Left ventricle myocardium inferior (tissue), 1 donor: ENCODE measurements around the gene GPC5. TPM values are rescaled to one million over a fixed set of nuclear protein-coding genes. Genes with fewer than 3 reads are reported as not detected.
"Not testable (repeated sequence)": the region's sequence is repeated elsewhere in the genome, so short reads cannot be mapped to it uniquely, and the experiment has no call there.

Experiments
- DNase-seq: peaks from one replicate; pipeline ENCODE4 v3.0.0-alpha.2; 2020
- H3K27ac ChIP-seq: fragments of 200-600 bp; replicated peaks from 2 replicates; pipeline ENCODE4 v1.8.0; 2021
- H3K27me3 ChIP-seq: fragments of 200-600 bp; 2 replicates; pipeline ENCODE4 v1.8.0; 2021; ENCODE audit warnings: low read depth
- H3K36me3 ChIP-seq: fragments of 200-600 bp; 2 replicates; pipeline ENCODE4 v1.8.0; 2021
- H3K4me1 ChIP-seq: fragments of 200-600 bp; 2 replicates; pipeline ENCODE4 v1.8.0; 2021
- H3K4me3 ChIP-seq: fragments of 200-600 bp; 2 replicates; pipeline ENCODE4 v1.8.0; 2021; ENCODE audit warnings: mild to moderate bottlenecking, moderate library complexity
- H3K9me3 ChIP-seq: fragments of 200-600 bp; replicated peaks from 2 replicates; pipeline ENCODE4 v1.8.0; 2021
- intact Hi-C: fragments of 100-400 bp; cut with micrococcal nuclease; formaldehyde crosslinking; loops from one replicate; pipeline ENCODE4 v1.11.0; 2022
- total RNA-seq: library from RNA; stranded (reverse); fragmentation: NEBNext Ultra II Directional; extraction: Animal tissue kit (Norgen Biotek cat#: 25700); gene quantifications from one replicate; pipeline ENCODE4 v1.2.1, GENCODE V29; 2021
- TF ChIP-seq, protein P1 (sequence below): fragments of 200-600 bp; IDR thresholded peaks from 2 replicates; pipeline ENCODE4 v1.8.0; 2021; ENCODE audit warnings: antibody characterized with exemption, mild to moderate bottlenecking, borderline replicate concordance
- donor health status: DM: no; HTN: yes; CAD: no; lungs with severe emphysema.

GPC5 gene
- total RNA-seq, 1 donor from 2014 or later = 1.5 TPM

DNA sequence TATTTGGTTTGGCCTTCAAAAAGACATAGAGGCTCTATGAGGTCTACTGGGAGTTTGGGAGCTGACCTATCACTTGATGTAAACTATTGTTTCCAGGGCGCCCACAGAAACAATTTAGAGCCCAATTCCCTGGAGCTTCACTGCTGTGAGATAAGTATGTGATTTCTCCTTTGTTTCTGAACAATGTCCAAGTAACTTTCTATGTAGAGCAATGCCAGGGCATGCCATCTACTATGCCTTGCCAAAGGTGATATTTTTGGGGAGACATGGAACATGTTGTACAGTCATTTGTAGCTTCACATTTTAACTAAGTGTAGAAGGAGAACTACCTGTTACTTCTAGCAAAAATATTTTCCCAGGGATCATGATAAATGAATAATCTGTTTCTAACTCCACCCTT, 872.6 kb downstream of the GPC5 start:
- intact Hi-C loops = no loop called here
- Histone ChIP-seq H3K4me1 (no peaks in the 10 kb centered on the region), H3K4me3 (no peak overlapping the region), H3K27me3 (no peaks in the 10 kb centered on the region), H3K27ac (peak overlapping the region; percentile 53), H3K36me3 (no peaks in the 10 kb centered on the region), H3K9me3 (no peaks in the 10 kb centered on the region)
- TF ChIP-seq, protein P1, sequence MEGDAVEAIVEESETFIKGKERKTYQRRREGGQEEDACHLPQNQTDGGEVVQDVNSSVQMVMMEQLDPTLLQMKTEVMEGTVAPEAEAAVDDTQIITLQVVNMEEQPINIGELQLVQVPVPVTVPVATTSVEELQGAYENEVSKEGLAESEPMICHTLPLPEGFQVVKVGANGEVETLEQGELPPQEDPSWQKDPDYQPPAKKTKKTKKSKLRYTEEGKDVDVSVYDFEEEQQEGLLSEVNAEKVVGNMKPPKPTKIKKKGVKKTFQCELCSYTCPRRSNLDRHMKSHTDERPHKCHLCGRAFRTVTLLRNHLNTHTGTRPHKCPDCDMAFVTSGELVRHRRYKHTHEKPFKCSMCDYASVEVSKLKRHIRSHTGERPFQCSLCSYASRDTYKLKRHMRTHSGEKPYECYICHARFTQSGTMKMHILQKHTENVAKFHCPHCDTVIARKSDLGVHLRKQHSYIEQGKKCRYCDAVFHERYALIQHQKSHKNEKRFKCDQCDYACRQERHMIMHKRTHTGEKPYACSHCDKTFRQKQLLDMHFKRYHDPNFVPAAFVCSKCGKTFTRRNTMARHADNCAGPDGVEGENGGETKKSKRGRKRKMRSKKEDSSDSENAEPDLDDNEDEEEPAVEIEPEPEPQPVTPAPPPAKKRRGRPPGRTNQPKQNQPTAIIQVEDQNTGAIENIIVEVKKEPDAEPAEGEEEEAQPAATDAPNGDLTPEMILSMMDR = no peak
- no peak for DNase-seq

DNA sequence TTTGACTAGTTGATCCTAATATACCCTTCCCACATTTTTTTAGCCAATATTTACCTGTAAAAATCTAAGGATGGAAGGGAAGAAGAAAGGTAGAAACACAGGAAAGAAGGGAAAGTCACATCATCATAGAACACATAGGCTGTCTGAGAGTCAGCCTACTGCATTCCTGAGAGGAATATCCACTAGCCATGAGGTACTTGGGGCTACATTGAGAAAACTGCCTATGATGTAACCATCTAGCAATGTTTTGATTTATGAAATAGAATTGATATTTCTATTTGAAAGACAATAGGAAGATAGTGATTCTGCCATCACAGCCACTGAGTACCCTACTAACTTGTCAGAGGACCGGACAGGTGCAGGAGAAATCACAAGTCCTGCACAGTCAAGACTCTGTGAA, 873.8 kb downstream of the GPC5 start:
- no peaks in the 10 kb centered on the region for H3K9me3 ChIP-seq
- no peak for DNase-seq
- H3K27ac ChIP-seq = no peak overlapping the region
- H3K4me1 ChIP-seq = no peaks in the 10 kb centered on the region
- no peak overlapping the region for H3K4me3 ChIP-seq
- H3K36me3 ChIP-seq = no peaks in the 10 kb centered on the region
- intact Hi-C loops = no loop called here
- no peaks in the 10 kb centered on the region for H3K27me3 ChIP-seq
- TF ChIP-seq, protein P1 = no peak

DNA sequence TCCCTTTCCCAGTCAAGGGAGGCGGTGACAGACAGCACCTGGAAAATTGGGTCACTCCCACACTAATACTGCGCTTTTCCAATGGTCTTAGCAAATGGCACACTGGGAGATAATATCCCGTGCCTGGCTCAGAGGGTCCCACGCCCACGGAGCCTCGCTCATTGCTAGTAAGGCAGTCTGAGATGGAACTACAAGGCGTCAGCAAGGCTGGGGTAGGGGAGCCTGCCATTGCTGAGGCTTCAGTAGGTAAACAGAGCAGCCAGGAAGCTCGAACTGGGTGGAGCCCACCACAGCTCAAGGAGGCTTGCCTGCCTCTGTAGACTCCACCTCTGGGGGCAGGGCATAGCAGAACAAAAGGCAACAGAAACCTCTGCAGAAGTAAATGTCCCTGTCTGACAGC, 882.6 kb downstream of the GPC5 start:
- H3K27me3 ChIP-seq, H3K36me3 ChIP-seq, intact Hi-C loops, H3K4me1 ChIP-seq, H3K27ac ChIP-seq, H3K9me3 ChIP-seq, H3K4me3 ChIP-seq, DNase-seq: not testable (repeated sequence)

DNA sequence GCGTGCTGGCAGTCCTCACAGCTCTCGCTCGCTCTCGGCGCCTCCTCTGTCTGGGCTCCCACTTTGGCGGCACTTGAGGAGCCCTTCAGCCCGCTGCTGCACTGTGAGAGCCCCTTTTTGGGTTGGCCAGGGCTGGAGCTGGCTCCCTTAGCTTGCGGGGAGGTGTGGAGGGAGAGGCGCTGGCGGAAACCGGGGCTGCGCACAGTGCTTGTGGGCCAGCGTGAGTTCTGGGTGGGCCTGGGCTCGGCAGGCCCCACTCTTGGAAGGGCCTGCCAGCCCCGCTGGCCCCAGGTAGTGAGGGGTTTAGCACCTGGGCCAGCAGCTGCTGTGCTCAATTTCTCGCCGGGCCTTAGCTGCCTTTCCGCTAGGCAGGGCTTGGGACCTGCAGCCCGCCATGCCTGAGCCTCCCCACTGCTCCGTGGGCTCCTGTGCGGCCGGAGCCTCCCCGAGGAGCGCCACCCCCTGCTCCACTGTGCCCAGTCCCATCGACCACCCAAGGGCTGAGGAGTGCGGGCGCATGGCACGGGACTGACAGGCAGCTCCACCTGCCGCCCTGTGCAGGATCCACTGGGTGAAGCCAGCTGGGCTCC, 892.4 kb downstream of the GPC5 start:
- H3K9me3 ChIP-seq = peaks cover 68% of the 10 kb centered on the region
- not testable (repeated sequence) for DNase-seq, H3K27ac ChIP-seq

DNA sequence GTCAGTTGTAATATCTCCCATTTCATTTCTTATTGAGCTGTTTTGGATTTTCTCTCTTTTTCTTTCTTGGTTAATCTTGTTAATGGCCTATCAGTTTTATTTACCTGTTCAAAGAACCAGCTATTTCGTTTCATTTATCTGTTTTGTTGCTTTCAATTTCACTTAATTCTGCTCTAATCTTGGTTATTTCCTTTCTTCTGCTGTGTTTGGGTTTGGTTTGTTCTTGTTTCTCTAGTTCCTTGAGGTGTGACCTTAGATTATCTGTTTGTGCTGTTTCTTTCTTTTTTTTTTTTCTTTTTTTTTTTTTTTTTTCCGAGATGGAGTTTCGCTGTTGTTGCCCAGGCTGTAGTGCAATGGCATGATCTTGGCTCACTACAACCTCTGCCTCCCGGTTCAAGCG, 896.1 kb downstream of the GPC5 start:
- H3K4me3 ChIP-seq, DNase-seq, intact Hi-C loops, H3K27ac ChIP-seq, H3K27me3 ChIP-seq, H3K36me3 ChIP-seq, H3K4me1 ChIP-seq: not testable (repeated sequence)
- peaks cover 36% of the 10 kb centered on the region for H3K9me3 ChIP-seq

More for the DNA sequence above, 892.4 kb downstream of the GPC5 start:
- intact Hi-C loops, H3K4me1 ChIP-seq, H3K4me3 ChIP-seq, H3K36me3 ChIP-seq, H3K27me3 ChIP-seq: not testable (repeated sequence)

DNA sequence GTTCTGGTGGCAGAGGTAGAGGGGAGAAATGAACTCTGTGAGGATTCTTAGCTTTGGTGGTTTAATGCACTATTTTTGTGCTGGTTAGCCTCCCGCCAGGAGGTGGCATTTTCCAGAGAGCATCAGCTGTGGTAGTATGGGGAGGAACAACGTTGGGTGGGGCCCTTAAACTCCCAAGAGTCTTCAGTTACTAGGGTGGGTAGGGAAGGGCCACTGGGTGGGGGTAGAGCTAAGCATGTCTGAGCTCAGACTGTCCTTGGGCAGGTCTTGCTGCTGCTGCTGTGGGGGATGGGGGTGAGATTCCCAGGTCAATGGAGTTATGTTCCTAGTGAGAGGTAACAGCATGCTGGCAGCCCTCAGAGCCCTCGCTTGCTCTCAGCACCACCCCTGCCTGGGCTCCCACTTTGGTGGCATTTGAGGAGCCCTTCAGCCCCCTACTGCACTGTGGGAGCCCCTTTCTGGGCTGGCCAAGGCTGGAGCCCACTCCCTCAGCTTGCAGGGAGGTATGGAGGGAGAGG, 897.8 kb downstream of the GPC5 start:
- H3K27me3 ChIP-seq, DNase-seq, intact Hi-C loops, H3K36me3 ChIP-seq, H3K27ac ChIP-seq, H3K4me3 ChIP-seq, H3K4me1 ChIP-seq: not testable (repeated sequence)
- H3K9me3 ChIP-seq = peaks cover 25% of the 10 kb centered on the region

DNA sequence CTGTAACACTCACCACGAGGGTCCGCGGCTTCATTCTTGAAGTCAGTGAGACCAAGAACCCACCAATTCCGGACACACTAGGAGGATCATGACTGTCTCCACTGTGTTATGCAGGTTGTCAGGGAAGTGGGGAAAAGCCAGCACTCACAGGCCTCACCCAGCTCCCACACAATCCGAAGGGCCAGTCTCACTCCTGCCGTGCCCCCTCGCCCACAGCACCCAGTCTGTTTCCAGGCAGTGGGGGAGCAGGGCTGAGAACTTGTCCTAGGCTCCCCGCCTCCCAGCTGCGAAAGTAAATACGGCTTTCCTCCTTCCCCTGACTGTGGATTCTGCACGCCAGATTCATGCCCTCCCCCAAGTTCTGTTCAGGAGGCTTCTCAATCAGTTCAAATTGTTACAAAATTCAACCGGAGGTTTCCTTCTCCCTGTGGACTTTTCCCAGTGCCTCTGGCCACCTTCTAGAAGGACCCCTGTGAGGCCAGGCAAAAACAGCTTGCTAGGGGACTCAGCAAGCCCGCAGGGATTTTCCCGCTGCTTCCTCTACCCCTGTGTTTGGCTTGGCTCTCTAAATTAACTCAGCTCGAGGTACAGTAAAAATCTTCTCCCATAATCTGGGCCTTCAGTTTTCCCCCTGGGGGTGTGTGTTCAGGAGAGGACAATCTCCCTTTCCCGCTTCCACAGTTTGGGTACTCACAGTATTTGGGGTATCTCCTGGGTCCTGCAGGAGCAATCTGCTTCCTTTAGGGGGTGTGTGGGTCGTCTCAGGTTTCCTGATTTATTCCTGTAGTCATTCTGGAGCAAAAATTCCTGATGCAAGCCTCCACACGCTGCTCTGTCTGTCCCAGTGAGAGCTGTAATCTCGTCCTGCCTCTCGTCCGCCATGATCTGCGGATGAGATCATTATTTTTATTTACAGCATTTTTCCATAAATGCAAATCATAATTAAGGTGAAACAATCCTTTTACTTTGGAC, 899.8 kb downstream of the GPC5 start:
- Histone ChIP-seq H3K9me3 (peaks cover 6% of the 10 kb centered on the region), H3K36me3 (no peaks in the 10 kb centered on the region), H3K27ac (no peak overlapping the region), H3K4me1 (no peaks in the 10 kb centered on the region), H3K4me3 (no peak overlapping the region), H3K27me3 (no peaks in the 10 kb centered on the region)
- TF ChIP-seq, protein P1 = no peak
- DNase-seq = no peak
- intact Hi-C loops = no loop called here
